ENCODE results near the gene CDH10.

The CDH10 gene

GRCh38 chr5:24598956-24599355 is 45.8 kb downstream of the CDH10 start:
- no peak for DNase-seq (ENCODE audit: low spot score)

GRCh38 chr5:24595329-24595728 is 49.4 kb downstream of the CDH10 start:
- no peak for DNase-seq (ENCODE audit: low spot score)

- DNase-seq (ENCODE audit: low spot score) = no peak
Measured at GRCh38 chr5:24591426-24591825, 53.4 kb downstream of the CDH10 start.

GRCh38 chr5:24589566-24589965 is 55.2 kb downstream of the CDH10 start:
- no peak for DNase-seq (ENCODE audit: low spot score)

GRCh38 chr5:24585751-24586150 is 59.0 kb downstream of the CDH10 start:
- DNase-seq (ENCODE audit: low spot score) = no peak

GRCh38 chr5:24571302-24571701 is 73.5 kb downstream of the CDH10 start:
- no peak for DNase-seq (ENCODE audit: low spot score)

- no peak for DNase-seq (ENCODE audit: low spot score)
Measured at GRCh38 chr5:24566933-24567332, 77.8 kb downstream of the CDH10 start.

- DNase-seq (ENCODE audit: low spot score) = no peak
Measured at GRCh38 chr5:24555229-24555628, 89.5 kb downstream of the CDH10 start.

- no peak for DNase-seq (ENCODE audit: low spot score)
Measured at GRCh38 chr5:24547132-24547531, 97.6 kb downstream of the CDH10 start.

- peak; percentile 37 for DNase-seq (ENCODE audit: low spot score)
Measured at GRCh38 chr5:24539613-24540012, 105.2 kb downstream of the CDH10 start.

GRCh38 chr5:24538346-24538745 is 106.4 kb downstream of the CDH10 start:
- DNase-seq (ENCODE audit: low spot score) = no peak

GRCh38 chr5:24535646-24536045 is 109.1 kb downstream of the CDH10 start:
- DNase-seq (ENCODE audit: low spot score) = no peak

GRCh38 chr5:24530906-24531305 is 113.9 kb downstream of the CDH10 start:
- DNase-seq (ENCODE audit: low spot score) = no peak

GRCh38 chr5:24525414-24525813 is 119.4 kb downstream of the CDH10 start:
- no peak for DNase-seq (ENCODE audit: low spot score)

- DNase-seq (ENCODE audit: low spot score) = no peak
Measured at GRCh38 chr5:24512423-24512822, 132.4 kb downstream of the CDH10 start.

- no peak for DNase-seq (ENCODE audit: low spot score)
Measured at GRCh38 chr5:24510523-24510988, 134.2 kb downstream of the CDH10 start.

GRCh38 chr5:24509943-24510342 is 134.8 kb downstream of the CDH10 start:
- DNase-seq (ENCODE audit: low spot score) = no peak

GRCh38 chr5:24505258-24505657 is 139.5 kb downstream of the CDH10 start:
- no peak for DNase-seq (ENCODE audit: low spot score)

- DNase-seq (ENCODE audit: low spot score) = no peak
Measured at GRCh38 chr5:24497591-24498157, 147.1 kb downstream of the CDH10 start.

- DNase-seq (ENCODE audit: low spot score) = no peak
Measured at GRCh38 chr5:24497145-24497544, 147.6 kb downstream of the CDH10 start.

- DNase-seq (ENCODE audit: low spot score) = no peak
Measured at GRCh38 chr5:24496268-24496667, 148.5 kb downstream of the CDH10 start.

GRCh38 chr5:24492229-24492628 is 152.5 kb downstream of the CDH10 start:
- no peak for DNase-seq (ENCODE audit: low spot score)

GRCh38 chr5:24491490-24491889 is 153.3 kb downstream of the CDH10 start:
- DNase-seq (ENCODE audit: low spot score) = no peak

GRCh38 chr5:24487368-24488229 is 157.2 kb downstream of the CDH10 start:
- DNase-seq (ENCODE audit: low spot score) = no peak

Measured in pons (tissue), 1 donor.